HG03066 (cell line): ENCODE measurements around the gene LRTM1.

ENCODE experiments used
- ATAC-seq: cut with Tn5 transposase; IDR thresholded peaks from one replicate; pipeline ENCODE4 v1.9.1; 2021; ENCODE audit warnings: low read depth; ENCODE audit not compliant: unreplicated experiment

The LRTM1 gene

DNA sequence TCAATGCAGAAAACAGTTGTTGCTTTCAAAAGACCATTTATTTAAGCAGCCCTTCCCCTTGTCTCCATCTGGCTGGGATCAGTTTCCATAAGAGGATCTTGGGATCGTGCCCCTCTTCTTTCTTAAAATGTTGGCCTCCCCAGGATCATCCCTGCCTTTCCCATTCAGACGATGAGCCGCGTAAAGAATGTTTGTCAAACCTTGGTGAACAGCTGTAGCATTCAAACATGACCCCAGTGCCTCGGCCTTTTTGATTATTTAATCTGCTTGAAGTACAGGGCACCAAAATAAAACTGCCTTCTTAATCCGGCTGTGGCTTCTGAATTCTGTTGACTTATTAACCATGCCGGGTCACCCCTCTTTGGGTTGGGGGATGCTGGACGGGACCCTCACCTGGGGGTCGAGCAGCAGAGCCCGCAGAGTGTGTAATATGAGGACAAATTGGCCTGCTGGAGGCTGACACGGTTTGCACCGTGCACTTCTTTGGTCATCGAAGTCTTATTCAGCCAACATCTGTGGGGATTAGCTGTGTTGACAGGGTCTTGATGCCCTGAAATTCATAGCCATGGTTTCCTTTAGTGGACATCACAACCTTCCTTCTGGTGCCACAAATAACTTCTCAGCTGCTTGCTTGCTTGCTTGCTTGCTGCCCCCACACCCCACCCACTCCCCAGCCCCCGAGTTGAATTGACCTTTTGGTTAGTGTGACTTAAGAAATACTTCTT lies at the start of gene LRTM1:
Gene LRTM1 (minus strand): TSS at position 14 of the 725 bp plus-strand sequence. CDS start 148 bp downstream, outside the sequence.
- ATAC-seq = no peak

DNA sequence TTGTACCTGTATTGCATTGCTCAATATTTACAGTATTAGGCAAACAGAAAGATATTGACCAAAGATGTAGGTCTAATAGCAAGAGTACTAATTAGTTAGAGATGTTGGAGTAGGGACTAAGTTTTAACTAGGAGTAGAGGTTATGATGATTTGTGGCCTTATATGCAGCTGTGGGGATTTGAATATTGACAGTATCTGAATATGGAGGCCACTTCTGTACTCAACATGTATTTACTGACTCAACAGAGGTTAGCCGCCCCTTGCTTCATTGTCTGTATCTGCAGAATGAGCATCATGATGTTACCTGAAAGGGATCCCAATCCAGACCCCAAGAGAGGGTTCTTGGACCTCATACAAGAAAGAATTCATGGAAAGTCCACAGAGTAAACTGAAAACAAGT lies 49.6 kb upstream of the LRTM1 start:
- ATAC-seq = no peak

DNA sequence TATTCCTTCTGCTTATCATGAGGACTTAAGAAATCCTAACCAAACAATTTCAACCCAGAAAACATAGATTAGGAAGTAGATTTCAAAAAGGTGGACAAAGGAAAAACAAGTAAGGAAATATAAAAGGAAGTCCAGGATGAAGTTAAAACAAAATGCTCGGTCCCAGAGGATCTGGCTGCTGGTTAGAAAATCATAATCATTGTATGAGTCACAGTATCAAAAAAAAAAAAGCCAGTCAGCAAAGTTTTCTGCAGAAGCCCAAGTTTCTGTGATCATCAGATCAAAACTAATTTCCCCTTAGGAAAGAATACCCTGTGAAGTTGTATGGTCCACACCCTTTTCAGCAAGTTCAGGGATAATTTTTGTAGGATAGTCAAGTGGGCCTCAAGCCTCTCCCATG lies 43.0 kb upstream of the LRTM1 start:
- ATAC-seq = no peak

DNA sequence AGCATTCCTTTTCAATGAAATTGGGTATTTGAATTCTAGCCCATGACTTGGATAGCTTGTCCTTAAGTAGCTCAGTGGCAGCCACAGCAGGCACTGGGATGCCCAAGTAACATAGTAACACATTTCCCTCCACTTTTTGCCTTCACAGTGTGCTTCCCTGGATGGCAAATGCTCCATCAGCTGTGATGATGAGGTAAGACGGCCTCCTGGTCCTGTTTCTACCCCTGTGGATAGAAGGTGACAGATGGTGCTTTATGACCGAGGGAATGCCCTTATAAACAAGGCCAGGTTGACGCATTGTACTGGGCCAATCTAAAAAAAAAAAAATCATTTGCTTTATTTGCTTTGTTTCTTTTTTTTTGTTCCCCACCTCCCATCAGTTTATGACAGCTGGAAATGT lies 41.8 kb upstream of the LRTM1 start:
- no peak for ATAC-seq

DNA sequence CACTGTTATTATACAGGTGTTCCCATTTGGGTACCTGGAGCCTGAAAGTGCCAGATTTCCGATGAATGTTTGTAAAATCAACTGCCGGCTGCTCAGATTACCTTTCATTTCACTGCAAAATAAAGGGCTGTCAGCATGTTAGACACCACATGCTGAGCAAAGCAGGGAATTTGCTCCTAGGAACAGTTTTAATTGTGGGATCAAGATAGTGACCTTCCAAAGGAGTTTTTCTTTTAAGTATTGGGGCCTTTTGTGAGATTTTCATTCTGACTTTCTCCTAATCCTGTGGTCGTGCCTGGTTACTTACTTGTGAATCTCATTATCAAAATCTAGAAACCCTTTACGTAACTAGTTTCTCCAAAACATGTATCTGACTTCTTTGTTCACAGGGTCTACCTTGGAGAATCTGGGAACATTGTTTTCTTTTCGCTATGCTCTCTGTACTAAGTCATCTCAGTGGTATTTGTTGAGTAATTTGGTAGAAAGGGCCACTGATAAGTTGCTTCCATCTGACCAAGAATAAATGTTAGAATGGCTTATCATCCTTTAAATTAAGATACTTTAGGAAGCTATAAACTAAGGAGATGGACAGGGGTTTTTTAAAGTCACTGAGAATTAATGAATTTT lies 40.8 kb upstream of the LRTM1 start:
- no peak for ATAC-seq

DNA sequence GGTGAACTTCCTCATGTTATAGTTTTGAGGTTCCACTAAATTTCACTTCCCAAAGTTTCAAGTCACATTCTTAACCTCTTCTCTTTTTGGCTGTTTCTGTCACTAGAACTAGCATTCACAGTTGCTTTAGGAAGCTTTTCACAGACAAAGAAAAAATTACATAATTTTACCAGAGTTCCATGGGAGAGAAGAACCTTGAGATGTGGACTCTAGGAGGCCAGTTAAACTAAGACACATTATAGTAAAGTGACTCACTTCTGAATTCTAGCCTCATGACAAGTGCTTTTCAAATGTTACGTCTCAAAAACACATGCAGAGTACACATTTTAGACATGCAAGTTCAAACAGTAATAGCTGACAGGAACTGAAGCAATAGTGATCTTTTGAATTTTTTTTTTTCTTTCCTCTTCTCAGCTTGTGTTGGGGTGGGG lies 39.9 kb upstream of the LRTM1 start:
- ATAC-seq = no peak

DNA sequence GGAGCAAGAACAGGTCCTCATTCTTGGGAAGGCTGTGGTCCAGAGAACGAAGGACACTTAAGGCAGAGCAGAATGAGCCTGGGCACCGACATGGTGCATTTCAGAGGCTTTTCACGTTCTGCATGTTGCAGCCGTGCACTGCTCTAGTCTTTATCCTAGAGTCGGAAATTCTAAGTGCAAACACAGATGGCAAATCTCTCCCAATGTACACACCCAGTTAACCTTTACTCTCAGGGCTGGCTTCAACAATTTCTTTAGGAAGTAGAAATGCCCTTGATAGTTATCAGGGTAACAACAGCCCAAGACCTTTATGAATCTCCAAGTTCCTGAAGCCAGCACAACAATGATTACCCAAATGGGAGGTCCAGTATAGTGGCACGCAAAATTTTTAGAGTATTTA lies 39.1 kb upstream of the LRTM1 start:
- ATAC-seq = no peak

DNA sequence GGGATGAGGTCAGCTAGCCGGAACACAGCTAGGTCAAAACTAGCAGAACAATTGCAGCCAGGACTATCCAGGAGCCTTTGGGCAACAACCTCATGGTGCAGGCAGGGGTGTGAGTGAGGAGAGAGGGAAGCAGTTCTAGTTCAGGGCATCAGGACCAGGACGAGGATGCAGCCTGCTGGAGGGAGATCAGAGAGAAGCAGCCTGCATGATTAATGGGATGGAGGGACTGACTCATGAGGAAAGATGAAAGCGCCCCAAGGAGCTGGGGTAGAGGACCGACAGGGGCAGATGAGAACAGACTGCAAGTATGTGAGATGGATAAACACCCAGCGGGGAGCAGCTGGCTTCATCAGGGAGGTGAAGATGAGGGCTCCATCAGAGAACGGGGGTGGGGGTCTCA lies 37.9 kb upstream of the LRTM1 start:
- no peak for ATAC-seq

DNA sequence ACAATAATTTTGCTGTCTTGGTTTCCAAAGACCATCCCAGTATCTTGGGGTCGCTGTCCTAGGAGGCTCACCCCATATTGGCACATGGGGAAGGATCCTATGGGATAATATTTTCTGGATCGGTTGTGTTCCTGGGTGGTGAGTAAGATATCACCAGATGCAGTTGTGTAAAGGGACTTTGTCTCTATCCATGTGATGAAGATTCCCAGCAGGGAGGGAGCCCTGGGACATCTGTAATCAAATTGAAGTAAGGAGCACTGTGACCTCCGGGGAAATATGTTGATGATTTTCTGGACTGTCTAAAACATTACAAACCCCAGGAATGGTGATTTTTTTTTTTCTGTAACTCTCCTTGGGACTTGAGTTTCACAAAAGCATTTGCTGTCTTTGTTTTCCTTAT lies 36.2 kb upstream of the LRTM1 start:
- ATAC-seq = no peak

DNA sequence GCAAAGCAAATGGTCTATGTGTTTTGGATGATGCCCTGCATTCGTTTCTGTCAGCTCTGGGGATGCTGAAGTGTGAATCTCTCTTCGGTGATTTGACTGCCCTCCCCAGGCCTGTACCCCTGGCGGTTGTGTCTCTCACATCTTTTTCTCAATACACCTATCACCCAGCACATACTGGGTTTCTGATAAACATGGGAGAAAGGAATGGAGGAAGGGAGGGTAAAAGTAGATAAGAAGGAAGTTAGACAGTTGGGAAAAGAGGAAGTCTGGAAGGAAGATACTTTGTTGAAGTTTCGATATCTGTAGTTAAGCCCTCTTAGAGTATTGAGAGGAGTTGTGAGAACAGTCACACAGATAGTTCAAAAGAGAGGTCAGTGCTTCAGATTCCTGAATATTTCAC lies 35.8 kb upstream of the LRTM1 start:
- ATAC-seq = no peak

DNA sequence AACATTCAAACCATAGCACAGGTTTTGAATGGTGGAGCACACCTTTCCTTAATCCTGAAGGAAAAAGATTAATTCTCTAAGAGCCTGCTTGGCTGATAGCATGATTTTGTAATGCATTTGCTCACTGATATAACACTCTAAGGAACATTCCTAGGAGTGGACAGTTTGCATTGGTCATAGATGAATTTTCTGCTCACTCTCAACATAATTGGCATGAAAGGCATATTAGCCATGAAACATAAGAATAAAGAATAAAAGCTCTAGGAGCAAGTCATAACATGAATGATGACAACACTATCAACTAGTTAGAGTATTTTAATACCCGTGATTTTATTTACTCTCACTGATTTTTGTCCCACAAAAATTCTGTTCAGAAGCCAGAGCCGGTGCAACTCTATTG lies 34.3 kb upstream of the LRTM1 start:
- ATAC-seq = no peak

DNA sequence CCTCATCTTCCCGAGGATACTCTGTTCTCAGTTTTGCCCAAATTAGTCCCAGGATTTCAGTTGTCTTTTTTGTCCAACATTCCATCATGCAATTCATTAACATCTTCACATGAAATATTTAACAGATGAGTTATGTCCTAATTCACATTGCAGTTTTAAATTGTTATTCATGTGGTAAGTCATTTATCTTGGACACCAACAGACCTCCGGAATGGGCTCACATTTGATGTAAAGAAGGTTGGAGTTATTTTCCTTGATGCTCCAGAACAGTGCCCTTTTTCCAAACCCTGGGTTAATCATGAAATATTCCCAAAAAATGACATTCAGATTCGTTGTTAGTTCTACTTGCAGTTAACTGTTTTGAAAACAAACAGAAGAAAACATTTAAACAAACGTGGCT lies 32.8 kb upstream of the LRTM1 start:
- ATAC-seq = no peak

DNA sequence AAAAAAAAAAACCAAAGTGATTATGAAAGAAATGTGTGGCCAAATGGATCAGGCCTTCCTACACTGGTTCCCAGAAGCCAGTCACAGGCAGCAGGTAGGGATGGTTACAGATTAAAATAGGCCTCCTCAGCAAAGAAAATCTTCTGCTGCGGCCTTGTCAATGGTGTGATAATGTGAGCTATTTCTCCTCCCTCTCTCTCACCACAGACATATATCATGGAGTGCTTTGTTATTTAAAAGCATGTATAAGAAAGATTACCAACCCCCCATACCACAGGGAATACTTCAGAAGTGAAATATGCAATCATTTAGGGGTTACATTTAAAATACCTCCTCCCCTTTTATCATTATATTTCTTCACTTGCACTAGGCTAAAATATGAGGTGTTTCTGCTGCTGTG lies 32.2 kb upstream of the LRTM1 start:
- ATAC-seq = no peak

DNA sequence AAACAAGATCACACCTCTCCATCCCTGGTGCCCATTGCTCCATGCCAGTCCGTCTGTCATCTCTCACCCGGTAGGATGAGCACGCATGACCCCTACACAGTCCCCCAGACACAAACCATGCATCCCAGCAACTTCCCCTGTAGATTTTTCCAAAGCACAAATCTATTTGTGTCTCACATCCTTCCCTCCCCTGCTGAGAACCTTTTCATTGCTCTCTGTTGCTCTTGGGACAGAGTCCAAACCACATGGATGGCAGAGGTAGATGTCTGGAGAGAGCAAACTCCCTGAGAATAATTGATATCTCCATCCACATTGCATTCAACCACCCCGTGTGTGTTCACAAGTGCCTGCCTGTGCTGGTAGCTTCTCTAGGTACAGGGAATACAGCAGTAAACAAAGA lies 29.9 kb upstream of the LRTM1 start:
- ATAC-seq = no peak

DNA sequence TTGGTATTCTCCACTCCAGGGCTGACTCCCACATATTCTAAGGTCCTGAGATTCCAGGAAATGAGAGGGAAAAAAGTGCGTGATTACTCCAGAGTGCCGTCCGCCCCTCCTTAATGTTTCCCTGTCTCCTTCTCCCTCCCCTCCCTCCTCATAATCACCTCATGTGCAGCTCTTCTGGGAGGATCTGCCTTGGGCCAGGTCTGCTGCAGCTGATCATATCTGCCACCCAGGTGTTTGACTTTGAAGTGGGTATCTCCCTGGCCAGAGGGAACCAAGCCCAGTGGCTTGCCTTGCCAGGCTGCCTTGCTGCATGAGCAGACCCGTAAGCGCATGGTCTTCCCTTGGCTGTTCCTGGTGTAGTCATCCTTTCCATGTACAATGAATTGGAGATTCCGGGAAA lies 28.1 kb upstream of the LRTM1 start:
- no peak for ATAC-seq

DNA sequence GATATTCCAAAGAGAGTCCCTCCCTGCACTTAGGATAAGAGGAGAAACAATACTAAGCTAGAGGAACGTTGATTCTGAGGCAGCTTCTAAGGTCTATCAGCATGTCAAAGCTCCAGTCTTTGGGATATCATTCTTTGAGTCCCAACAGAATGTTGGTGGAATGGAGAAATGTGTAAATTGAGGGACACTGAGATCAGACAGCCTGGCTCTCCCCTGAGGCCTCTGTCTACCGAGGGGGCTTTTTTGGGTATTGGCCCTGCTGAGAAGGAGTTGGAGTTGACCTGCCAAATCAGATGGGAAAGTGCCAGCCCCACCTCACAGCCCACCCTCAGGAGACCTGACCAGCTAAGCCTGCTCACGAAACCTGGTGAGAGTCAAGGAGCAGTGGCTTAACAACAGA lies 27.6 kb upstream of the LRTM1 start:
- no peak for ATAC-seq

DNA sequence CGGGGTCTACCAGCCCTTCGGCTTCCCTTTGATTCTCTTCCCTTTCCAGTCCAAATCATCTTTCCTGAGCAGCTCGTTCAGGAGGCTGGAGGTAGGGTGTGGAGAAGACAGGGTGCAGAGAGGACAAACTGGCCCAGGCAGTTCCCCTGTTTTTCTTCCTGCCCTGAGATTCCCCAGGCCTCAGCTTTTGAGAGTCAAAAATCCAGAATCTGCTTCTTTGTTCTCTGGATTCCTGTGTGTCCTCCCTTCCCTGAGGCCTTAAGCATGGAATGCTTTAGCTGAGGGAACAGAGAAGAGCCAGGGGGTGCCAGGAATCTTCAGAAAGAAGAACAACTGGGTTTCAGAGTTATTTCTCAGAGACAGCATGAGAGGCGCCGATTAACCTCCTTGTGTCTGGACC lies 26.7 kb upstream of the LRTM1 start:
- no peak for ATAC-seq

DNA sequence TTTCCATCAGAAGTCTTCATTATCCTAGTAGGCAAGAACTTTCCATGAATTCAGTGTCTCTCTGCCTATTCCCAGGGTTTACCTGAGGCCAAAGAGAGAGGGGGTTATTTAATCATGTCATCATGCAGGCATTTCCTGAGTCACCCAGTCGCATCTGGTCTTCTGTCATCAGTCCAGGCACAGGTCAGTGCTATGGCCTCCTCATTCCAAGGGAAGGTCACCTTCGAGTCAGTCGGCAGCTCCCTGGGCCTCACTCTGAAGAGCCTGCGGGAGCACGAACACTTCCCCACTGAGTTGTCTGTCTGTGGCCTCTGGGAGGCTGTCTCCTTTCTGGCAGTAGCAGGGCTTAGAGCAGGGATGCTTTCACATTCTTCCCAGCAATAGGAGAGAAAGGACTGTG lies 26.2 kb upstream of the LRTM1 start:
- no peak for ATAC-seq

DNA sequence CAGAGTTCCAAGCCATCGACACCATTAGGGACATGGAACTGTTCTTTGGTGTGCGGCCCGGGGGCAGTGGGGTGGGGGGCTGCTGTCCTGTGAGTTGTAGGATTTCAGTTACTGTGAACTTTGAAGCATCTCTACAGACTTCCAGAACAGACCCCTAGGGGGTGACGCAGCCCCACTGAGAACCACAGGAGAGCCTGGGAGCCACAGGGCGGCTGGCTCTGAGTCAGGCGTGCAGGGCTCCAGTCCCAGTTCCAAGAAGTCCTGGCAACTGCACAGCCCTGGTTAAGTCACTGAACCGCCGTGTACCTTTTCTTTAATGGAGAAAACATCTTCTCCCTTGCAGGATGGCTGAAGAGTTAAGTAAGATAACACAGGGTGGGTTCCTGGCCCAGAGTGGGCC lies 23.5 kb upstream of the LRTM1 start:
- no peak for ATAC-seq

DNA sequence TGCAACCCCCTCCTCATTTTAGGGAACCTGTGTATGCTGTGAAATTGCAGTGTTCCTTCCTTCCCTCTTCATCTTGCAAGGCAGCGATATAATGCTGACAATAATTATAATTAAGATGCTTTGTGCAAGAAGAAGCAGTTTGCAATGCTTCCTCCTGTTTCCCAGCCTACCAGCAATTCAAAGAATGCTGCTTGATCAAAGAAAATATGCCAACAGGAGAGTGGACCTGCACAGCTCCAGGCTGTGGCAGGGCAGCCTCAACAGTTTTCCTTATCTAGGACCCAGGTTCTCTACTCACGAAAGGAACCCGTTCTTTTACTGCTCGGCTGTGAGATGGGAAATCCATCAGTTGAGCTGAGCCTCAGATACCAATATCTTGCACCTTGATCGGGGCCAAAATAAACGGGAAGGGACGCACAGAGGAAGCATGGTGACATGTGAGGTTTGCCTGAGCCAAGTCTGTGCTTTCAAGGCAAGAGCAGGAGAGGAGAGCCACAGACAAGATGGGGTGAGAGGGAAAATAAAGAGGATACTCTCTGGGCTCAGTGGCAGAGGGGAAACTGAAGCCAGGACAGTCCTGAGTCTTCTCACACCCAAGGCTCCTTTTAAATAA lies 22.6 kb upstream of the LRTM1 start:
- no peak for ATAC-seq

DNA sequence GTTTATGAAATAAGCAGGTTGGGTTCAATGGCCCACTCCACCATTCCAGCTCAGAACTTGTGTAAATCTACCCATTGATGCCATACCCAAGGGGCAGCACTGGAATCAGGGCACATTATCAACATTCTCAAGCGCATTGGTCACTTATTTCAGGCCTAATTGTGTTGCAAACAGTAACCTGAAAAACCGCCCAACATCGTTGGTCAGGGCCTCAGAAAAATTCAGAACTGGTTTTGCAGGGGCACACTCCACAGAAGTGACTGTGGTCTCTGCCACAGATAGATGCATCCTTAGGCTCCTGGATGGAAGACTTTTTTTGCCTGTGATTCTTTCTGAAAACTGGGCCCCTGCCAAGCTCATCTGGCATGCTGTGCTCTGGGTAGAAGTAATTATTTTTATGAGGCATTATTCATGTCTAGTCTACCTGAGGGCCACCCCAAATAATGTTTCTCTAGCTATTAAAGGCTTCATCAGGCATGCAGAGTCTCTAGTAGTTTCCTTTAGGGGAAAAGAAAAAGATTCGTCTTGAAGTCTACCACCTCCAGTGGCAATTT lies 21.7 kb upstream of the LRTM1 start:
- ATAC-seq = no peak
